Erythroblast (primary cell): ENCODE data around the gene IGIP.

ENCODE experiments used
- GATA1 ChIP-seq: IDR thresholded peaks from 2 replicates; pipeline ENCODE4 v1.6.1; 2011; ENCODE audit warnings: low read depth, mild to moderate bottlenecking, control low read depth, low read length, moderate library complexity
- POLR2A ChIP-seq: IDR thresholded peaks from 2 replicates; pipeline ENCODE4 v1.6.1; 2011; ENCODE audit warnings: mild to moderate bottlenecking, low read length

DNA sequence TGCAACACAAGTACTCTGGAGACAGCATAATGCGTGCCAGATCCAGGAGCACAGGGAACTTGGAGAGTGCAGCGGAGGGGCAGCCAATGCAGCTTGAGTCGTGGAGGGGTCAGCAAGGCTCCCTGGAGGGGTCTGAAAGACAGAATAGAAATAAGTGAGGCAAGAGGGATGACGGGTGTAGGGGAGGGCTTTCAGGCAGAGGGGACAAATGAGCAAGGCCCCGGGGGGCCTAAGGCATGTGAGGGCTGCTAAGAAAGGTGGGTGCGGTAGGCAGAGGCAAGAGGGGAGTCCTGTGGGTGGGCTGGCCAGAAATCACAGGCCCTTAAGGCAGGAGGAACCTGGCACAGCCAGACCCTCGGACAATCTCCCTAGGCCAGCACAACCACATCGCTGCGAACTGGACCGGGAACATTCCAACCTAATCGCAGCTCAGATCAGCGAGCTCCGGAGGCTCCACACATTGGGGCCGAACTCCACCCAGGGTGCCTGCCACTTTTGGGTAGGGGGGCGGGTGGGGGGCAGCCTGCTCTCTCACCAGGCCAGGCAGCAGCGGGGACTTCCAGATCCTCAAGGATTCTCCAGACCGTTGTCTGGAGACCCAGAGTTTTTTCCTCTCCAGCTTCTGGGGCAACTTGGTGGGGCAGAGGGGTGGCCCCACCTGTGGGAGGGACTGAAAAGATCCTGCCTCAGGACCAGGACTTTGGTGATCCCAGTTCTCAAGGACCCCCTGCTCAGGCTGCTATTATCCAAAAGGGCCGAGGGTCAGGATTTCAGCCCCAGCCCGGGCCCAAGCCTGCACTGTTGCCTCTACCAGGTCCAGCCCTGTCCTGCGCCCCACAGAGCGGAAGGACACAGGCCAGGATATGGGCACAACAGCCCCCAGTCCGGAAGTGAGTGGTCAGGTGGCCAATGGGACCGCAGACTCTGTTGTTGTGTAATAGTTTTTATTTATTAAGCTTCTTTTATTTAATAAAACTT, 26.6 kb downstream of the IGIP start:
- TF ChIP-seq POLR2A (no peak), GATA1 (no peak)
